Endodermal cell (in vitro differentiated cells): ENCODE measurements around the gene ZNF200. TPM values are rescaled to one million over a fixed set of nuclear protein-coding genes. Genes with fewer than 3 reads are reported as not detected.

ENCODE experiments used
- DNase-seq: peaks from one replicate; pipeline ENCODE4 v3.0.0-alpha.2; 2017
- H3K27ac ChIP-seq: 2 replicates; pipeline ENCODE4 v1.5.1; 2013; ENCODE audit warnings: mild to moderate bottlenecking, low read depth, low read length, moderate library complexity
- H3K27me3 ChIP-seq: 2 replicates; pipeline ENCODE4 v1.6.1; 2013; ENCODE audit warnings: mild to moderate bottlenecking, low read length, moderate library complexity; ENCODE audit not compliant: insufficient read depth, control insufficient read depth, poor library complexity, severe bottlenecking
- H3K36me3 ChIP-seq: 2 replicates; pipeline ENCODE4 v1.7.0; 2013; ENCODE audit warnings: mild to moderate bottlenecking, low read length, moderate library complexity; ENCODE audit not compliant: control insufficient read depth, insufficient read depth
- H3K4me1 ChIP-seq: one replicate; pipeline ENCODE4 v1.7.0; 2013; ENCODE audit warnings: low read length; ENCODE audit not compliant: control insufficient read depth, insufficient read depth
- H3K4me3 ChIP-seq: 2 replicates; pipeline ENCODE4 v1.5.1; 2013; ENCODE audit warnings: mild to moderate bottlenecking, low read length, moderate library complexity
- H3K9ac ChIP-seq: 2 replicates; pipeline ENCODE4 v1.6.1; 2013; ENCODE audit warnings: mild to moderate bottlenecking, low read length, moderate library complexity; ENCODE audit not compliant: poor library complexity, severe bottlenecking; ENCODE audit errors: extremely low read depth
- H3K9me3 ChIP-seq: 2 replicates; pipeline ENCODE4 v1.6.1; 2013; ENCODE audit warnings: mild to moderate bottlenecking, low read length, moderate library complexity; ENCODE audit not compliant: control insufficient read depth
- H3K27ac Mint-ChIP-seq: 2 replicates; pipeline ENCODE4 v1.8.0; 2020; ENCODE audit warnings: mixed read lengths
- H3K27me3 Mint-ChIP-seq: 2 replicates; pipeline ENCODE4 v1.8.0; 2021; ENCODE audit warnings: mild to moderate bottlenecking, mixed read lengths; ENCODE audit not compliant: insufficient read depth
- H3K36me3 Mint-ChIP-seq: 2 replicates; pipeline ENCODE4 v1.8.0; 2020; ENCODE audit warnings: low read depth, mixed read lengths
- H3K4me1 Mint-ChIP-seq: 2 replicates; pipeline ENCODE4 v1.8.0; 2020; ENCODE audit warnings: mixed read lengths
- H3K4me3 Mint-ChIP-seq: 2 replicates; pipeline ENCODE4 v1.8.0; 2020; ENCODE audit warnings: mild to moderate bottlenecking, moderate library complexity, mixed read lengths
- H3K9me3 Mint-ChIP-seq: 2 replicates; pipeline ENCODE4 v1.8.0; 2020; ENCODE audit warnings: mild to moderate bottlenecking, mixed read lengths
- CTCF ChIP-seq: fragments of 200-600 bp; sonication (generic); conservative IDR thresholded peaks from 2 replicates; pipeline ENCODE4 v1.5.0; 2021; ENCODE audit warnings: antibody characterized with exemption, mild to moderate bottlenecking
- WGBS, 2 experiments: methylation state at CpG; one replicate each; pipeline versions ENCODE4 v1.1.5 to v1.1.7; 2013; ENCODE audit warnings: missing lambda C conversion rate in 2 of 2, mixed read lengths in 1 of 2; ENCODE audit not compliant: insufficient coverage in 1 of 2, insufficient read length in 1 of 2; 5-methylcytosine and 5-hydroxymethylcytosine counted together
- total RNA-seq, 2 donors: library from RNA; stranded (reverse); fragmentation: NEBNext Ultra II Directional in 1 of 2; extraction: Animal tissue kit (Norgen Biotek cat#: 25700) in 1 of 2; gene quantifications; 2 replicates in 1 of 2; 3 replicates in 1 of 2; pipeline ENCODE4 v1.2.1, GENCODE V29; 2021

ZNF200 gene
- total RNA-seq, 2 donors from 2014 or later = 11.2 TPM

DNA sequence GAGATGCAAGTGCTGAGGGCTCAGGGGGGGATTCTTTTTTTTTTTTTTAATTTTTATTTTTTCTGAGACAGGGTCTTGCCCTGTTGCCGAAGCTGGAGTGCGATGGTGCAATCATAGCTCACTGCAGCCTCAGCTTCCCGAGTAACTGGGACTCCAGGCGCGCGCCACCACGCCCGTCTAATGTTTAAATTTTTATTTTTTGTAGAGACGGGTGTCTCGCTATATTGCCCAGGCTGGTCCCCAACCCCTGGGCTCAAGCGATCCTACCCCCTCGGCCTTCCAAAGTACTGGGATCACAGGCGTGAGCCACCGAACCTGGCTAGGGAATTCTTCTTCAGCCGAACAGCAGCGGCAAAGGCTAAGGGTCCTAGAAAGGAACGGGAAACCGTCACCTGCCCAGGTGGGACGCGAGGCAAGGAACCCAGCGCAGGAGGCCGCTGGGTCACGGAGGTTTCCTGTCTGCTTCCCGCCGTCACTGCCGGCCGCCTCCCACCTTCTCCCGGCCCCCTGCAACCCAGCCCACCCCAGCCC, 60.3 kb downstream of the ZNF200 start:
- H3K27me3 Mint-ChIP-seq = peaks cover 88% of the 10 kb centered on the region
- peak overlapping the region; percentile 32 for H3K27ac Mint-ChIP-seq
- H3K4me3 Mint-ChIP-seq = peak overlapping the region; percentile 48
- 24 to 25% methylated on average over 15 to 28 of the region's 28 CpGs for WGBS, 2 experiments
- no peaks in the 10 kb centered on the region for H3K9me3 Mint-ChIP-seq
- DNase-seq = peak; percentile 75
- H3K36me3 ChIP-seq = no peaks in the 10 kb centered on the region
- peak; percentile 4 for TF ChIP-seq CTCF
- peak overlapping the region; percentile 74 for H3K4me3 ChIP-seq
- H3K27ac ChIP-seq = no peak overlapping the region
- peaks cover 93% of the 10 kb centered on the region for H3K27me3 ChIP-seq
- peaks cover 3% of the 10 kb centered on the region for H3K4me1 Mint-ChIP-seq
- H3K36me3 Mint-ChIP-seq = no peaks in the 10 kb centered on the region
- H3K9me3 ChIP-seq = no peaks in the 10 kb centered on the region
- no peak overlapping the region for H3K9ac ChIP-seq
- peaks cover 2% of the 10 kb centered on the region for H3K4me1 ChIP-seq

DNA sequence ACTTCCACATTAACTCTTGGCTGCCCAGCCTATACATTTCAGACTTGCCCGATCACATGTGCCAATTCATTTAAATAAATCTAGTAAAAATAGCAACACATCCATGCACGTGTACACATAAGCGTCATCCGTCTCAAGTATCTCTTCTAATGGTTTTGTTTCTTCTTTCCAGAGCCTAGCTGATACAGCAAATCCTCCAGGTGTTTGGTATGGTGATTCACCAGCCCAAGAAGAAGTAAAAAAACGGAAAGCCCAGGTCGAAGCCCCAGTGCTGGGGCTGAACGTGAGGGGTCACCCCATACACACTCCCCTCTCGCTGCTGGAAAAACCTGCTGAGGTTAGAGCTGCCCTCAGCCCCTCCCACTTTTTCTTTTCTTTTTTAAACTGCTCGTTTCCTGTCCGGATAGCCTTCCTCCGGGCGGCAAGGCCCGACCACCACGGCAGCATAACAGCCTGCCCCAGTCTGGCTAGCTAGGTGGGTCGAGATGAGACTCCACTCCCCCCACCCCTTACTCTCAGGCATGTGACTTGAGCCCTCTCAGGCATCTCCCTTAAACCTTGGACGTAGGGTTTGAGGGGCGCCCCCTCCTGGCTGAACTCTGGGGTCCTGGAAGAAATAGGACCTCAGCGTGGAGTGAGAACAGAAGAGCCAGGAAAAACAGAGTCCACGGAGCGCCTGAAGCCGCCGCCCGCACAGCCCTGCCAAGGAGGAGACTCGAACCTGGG, 60.9 kb downstream of the ZNF200 start:
- H3K4me1 Mint-ChIP-seq = peaks cover 3% of the 10 kb centered on the region
- H3K36me3 Mint-ChIP-seq = no peaks in the 10 kb centered on the region
- Histone ChIP-seq H3K36me3 (no peaks in the 10 kb centered on the region), H3K9ac (no peak overlapping the region), H3K27me3 (peaks cover 93% of the 10 kb centered on the region), H3K4me3 (peak overlapping the region; percentile 36), H3K4me1 (peaks cover 2% of the 10 kb centered on the region), H3K27ac (no peak overlapping the region), H3K9me3 (no peaks in the 10 kb centered on the region)
- no peaks in the 10 kb centered on the region for H3K9me3 Mint-ChIP-seq
- H3K27ac Mint-ChIP-seq = peak overlapping the region; percentile 32
- peak overlapping the region; percentile 48 for H3K4me3 Mint-ChIP-seq
- peak; percentile 95 for DNase-seq
- TF ChIP-seq CTCF = peak; percentile 82
- H3K27me3 Mint-ChIP-seq = peaks cover 88% of the 10 kb centered on the region
- WGBS, 2 experiments = 19 to 27% methylated on average over 13 to 24 of the region's 24 CpGs

Other genes starting within 250 kb of the ZNF200 start
- under 1 TPM in 1 of 2 donors, not detected in 1; 0.18 TPM for gene CLDN9, start 222.2 kb downstream of the ZNF200 start, total RNA-seq
- gene CLDN6, start 217.0 kb downstream of the ZNF200 start, total RNA-seq = 100 to 1,000 TPM; 404 to 572 TPM
- gene TNFRSF12A, start 214.8 kb downstream of the ZNF200 start, total RNA-seq = 10 to 100 TPM; 37.8 to 43.5 TPM
- 10 to 100 TPM; 49.8 to 59.1 TPM for gene HCFC1R1, start 211.2 kb downstream of the ZNF200 start, total RNA-seq
- 10 to 100 TPM; 45.8 to 52.4 TPM for gene THOC6, start 211.1 kb downstream of the ZNF200 start, total RNA-seq
- 1 to 10 TPM; 4.7 to 8.2 TPM for gene BICDL2, start 198.2 kb downstream of the ZNF200 start, total RNA-seq
- gene MMP25, start 188.6 kb downstream of the ZNF200 start, total RNA-seq = 1 to 10 TPM; 4.5 to 6.1 TPM
- gene IL32, start 169.5 kb downstream of the ZNF200 start, total RNA-seq = 1 to 10 TPM; 2.0 to 4.0 TPM
- 10 to 100 TPM; 36.6 to 70.0 TPM for gene ZSCAN10, start 135.9 kb downstream of the ZNF200 start, total RNA-seq
- 10 to 100 TPM; 15.4 to 18.3 TPM for gene ZNF205, start 122.6 kb downstream of the ZNF200 start, total RNA-seq
- gene ZNF213, start 100.1 kb downstream of the ZNF200 start, total RNA-seq = 1 to 10 TPM; 5.1 to 6.3 TPM
- under 1 TPM in 1 of 2 donors, not detected in 1; 0.29 TPM for gene OR1F1, start 47.0 kb downstream of the ZNF200 start, total RNA-seq
- not detected for gene MEFV, start 21.5 kb upstream of the ZNF200 start, total RNA-seq
- gene ZNF263, start 48.3 kb upstream of the ZNF200 start, total RNA-seq = 10 to 100 TPM; 25.3 to 31.6 TPM
- 1 to 10 TPM; 2.8 to 5.9 TPM for gene TIGD7, start 70.3 kb upstream of the ZNF200 start, total RNA-seq
- 10 to 100 TPM; 23.0 to 44.0 TPM for gene ZNF75A, start 70.3 kb upstream of the ZNF200 start, total RNA-seq
- gene OR2C1, start 120.7 kb upstream of the ZNF200 start, total RNA-seq = not detected
- gene ZSCAN32, start 165.8 kb upstream of the ZNF200 start, total RNA-seq = 10 to 100 TPM; 19.8 to 24.1 TPM
- 10 to 100 TPM; 11.0 to 13.5 TPM for gene ZNF174, start 166.1 kb upstream of the ZNF200 start, total RNA-seq
- 1 to 10 TPM; 2.0 to 3.1 TPM for gene ZNF597, start 208.3 kb upstream of the ZNF200 start, total RNA-seq
- 10 to 100 TPM; 54.5 to 61.8 TPM for gene NAA60, start 208.5 kb upstream of the ZNF200 start, total RNA-seq